ENCODE data around the gene CERCAM.
"Not testable (repeated sequence)": the region's sequence is repeated elsewhere in the genome, so short reads cannot be mapped to it uniquely, and the experiment has no call there.

The CERCAM gene

DNA sequence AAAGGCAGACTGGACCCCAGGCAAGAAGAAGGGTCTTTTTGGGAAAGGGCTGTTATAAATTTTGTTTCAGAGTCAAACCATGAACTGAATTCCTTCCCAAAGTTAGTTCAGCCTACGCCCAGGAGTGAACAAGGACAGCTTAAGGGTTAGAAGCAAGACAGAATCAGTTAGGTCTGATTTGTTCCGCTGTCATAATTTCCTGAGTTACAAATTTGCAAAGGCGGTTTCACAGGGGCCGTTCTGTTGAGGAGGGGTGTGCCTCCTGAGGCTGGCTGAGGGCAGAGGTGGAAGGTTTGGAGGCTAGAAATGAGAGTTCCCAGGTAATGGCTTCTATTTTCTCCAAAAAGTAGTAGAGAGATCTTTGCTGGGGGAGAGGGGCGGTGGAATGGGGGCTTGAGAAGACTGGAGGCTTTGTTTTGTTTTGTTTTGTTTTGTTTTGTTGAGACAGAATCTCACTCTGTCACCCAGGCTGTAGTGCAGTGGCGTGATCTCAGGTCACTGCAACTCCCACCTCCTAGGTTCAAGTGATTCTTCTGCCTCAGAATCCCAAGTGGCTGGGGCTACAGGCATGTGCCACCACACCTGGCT lies 4.1 kb upstream of the CERCAM start:
- Histone ChIP-seq H3K36me3 (ENCODE audit: low read depth) (no peaks in the 10 kb centered on the region), H3K4me3 (ENCODE audit: severe bottlenecking) (no peak overlapping the region), H3K27me3 (ENCODE audit: insufficient read depth, poor library complexity, severe bottlenecking) (no peaks in the 10 kb centered on the region), H3K27ac (ENCODE audit: poor library complexity, severe bottlenecking) (no peak overlapping the region), H3K9me3 (ENCODE audit: severe bottlenecking) (no peaks in the 10 kb centered on the region), H3K4me1 (ENCODE audit: insufficient read depth, poor library complexity, severe bottlenecking) (no peaks in the 10 kb centered on the region)
- DNase-seq (ENCODE audit: low spot score) (no peak), ATAC-seq (ENCODE audit: low read depth) (no peak)
- TF ChIP-seq, protein P1, sequence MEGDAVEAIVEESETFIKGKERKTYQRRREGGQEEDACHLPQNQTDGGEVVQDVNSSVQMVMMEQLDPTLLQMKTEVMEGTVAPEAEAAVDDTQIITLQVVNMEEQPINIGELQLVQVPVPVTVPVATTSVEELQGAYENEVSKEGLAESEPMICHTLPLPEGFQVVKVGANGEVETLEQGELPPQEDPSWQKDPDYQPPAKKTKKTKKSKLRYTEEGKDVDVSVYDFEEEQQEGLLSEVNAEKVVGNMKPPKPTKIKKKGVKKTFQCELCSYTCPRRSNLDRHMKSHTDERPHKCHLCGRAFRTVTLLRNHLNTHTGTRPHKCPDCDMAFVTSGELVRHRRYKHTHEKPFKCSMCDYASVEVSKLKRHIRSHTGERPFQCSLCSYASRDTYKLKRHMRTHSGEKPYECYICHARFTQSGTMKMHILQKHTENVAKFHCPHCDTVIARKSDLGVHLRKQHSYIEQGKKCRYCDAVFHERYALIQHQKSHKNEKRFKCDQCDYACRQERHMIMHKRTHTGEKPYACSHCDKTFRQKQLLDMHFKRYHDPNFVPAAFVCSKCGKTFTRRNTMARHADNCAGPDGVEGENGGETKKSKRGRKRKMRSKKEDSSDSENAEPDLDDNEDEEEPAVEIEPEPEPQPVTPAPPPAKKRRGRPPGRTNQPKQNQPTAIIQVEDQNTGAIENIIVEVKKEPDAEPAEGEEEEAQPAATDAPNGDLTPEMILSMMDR (IDR thresholded peaks at IDR 0.05; ENCODE audit: poor library complexity, severe bottlenecking): no peak

DNA sequence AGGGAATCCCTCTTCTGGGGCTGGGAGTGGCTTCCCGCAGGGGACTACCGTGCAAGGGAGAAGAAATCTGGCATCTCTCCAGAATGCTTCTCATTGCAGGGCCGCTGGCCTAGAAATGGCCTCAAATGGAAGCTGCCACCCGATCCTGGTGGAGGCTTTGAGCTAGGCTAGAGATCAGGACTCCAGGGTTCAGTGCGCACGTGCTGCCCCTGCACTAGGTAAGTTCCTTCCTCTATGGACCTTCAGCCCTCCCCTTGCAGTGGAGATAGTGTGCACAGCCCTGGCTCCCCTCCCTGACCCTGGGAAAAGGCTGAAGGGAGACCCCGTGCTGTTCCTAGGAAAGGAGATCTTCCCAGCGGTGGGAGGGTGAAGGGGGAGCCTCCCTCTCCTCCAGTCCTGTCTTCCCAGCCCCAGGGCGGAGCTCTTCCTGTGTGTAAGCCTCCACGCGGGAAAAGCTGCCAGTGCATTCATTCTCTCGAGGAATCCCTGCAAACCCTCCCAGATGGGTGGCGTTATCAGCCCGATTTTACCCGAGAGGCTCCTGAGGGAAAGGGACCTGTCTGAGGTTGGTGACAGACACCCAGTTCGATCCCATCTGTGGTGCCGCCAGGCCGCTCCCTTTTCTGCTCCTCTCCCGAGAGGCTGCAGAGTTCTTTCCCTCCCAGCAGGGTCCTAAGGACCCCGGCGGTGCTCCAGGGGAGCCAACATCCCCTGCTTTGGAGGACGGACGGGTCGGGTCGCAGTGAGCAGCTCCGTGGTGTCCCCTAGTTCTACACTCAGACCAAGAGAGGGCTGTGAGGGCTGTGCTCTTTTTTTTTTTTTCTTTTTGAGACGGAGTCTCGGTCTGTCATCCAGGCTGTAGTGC lies 1.4 kb upstream of the CERCAM start:
- Histone ChIP-seq H3K4me3 (ENCODE audit: severe bottlenecking) (no peak overlapping the region), H3K9me3 (ENCODE audit: severe bottlenecking) (no peaks in the 10 kb centered on the region), H3K27me3 (ENCODE audit: insufficient read depth, poor library complexity, severe bottlenecking) (no peaks in the 10 kb centered on the region), H3K4me1 (ENCODE audit: insufficient read depth, poor library complexity, severe bottlenecking) (no peaks in the 10 kb centered on the region), H3K27ac (ENCODE audit: poor library complexity, severe bottlenecking) (no peak overlapping the region), H3K36me3 (ENCODE audit: low read depth) (no peaks in the 10 kb centered on the region)
- no peak for ATAC-seq (ENCODE audit: low read depth)
- TF ChIP-seq, protein P1 (IDR thresholded peaks at IDR 0.05; ENCODE audit: poor library complexity, severe bottlenecking): no peak
- no peak for DNase-seq (ENCODE audit: low spot score)

DNA sequence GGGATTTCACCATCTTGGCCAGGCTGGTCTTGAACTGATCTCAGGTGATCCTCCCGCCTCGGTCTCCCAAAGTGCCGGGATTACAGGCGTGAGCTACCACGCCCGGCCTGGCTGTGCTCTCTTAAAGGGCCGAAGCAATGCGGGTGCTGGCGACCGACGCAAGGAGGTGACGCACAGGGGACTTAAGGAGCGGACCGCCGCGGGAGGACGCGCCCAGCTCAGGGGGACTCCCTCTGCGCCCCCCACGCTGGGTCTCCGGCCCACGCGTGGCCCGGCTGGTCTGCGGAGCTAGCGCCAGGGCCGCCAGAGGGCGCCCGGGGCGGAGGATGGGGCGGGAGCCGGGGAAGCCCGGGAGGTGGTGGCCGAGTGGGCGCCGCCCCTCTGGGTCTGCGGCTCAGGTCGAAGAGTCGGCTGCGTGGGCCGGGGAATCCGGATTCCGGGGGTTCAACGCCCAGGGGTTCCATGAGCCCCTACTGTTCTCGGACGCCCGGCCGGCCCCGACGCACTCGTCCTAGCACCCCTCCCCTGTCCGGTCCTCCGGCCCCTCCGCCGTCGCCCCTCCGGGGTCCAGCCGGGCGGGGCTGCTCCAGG lies 502 bp upstream of the CERCAM start:
- DNase-seq (ENCODE audit: low spot score): no peak
- TF ChIP-seq, protein P1 (IDR thresholded peaks at IDR 0.05; ENCODE audit: poor library complexity, severe bottlenecking): peak; percentile 94
- peak; percentile 78 for ATAC-seq (ENCODE audit: low read depth)

DNA sequence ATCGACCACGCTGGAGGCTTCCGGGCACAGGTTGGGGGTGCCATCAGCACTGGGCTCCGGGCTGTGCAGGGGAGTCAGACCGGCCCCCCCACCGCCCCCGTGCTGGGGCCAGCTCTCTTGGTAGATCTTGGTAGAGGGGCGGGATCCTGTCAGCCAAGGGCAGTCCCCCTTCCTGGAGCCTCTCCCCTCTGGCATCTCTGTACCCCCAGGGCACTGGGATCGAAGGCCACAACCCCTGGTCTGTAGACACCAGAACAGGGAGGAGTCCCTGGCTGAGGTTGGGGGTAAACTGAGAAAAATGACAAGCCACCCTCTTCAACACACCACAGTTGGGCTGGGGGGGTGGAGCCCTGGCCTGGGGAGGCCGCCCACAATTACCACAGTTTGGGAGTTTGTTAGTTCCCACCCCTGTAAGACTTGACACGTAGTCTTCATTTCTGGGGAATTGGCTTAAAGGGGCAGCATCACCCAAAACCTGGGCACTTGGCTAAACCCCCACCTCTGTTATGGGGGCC lies 882 bp downstream of the CERCAM start:
- DNase-seq (ENCODE audit: low spot score) (no peak), ATAC-seq (ENCODE audit: low read depth) (peak; percentile 5; the same call in 1 of the 3 replicates)
- Histone ChIP-seq H3K4me1 (ENCODE audit: insufficient read depth, poor library complexity, severe bottlenecking) (no peaks in the 10 kb centered on the region), H3K4me3 (ENCODE audit: severe bottlenecking) (peak overlapping the region; percentile 85), H3K9me3 (ENCODE audit: severe bottlenecking) (no peaks in the 10 kb centered on the region), H3K27me3 (ENCODE audit: insufficient read depth, poor library complexity, severe bottlenecking) (no peaks in the 10 kb centered on the region), H3K27ac (ENCODE audit: poor library complexity, severe bottlenecking) (peak overlapping the region; percentile 40), H3K36me3 (ENCODE audit: low read depth) (no peaks in the 10 kb centered on the region)
- TF ChIP-seq, protein P1 (IDR thresholded peaks at IDR 0.05; ENCODE audit: poor library complexity, severe bottlenecking): no peak

More for the DNA sequence above, 502 bp upstream of the CERCAM start:
- no peaks in the 10 kb centered on the region for H3K36me3 ChIP-seq (ENCODE audit: low read depth)
- H3K4me1 ChIP-seq (ENCODE audit: insufficient read depth, poor library complexity, severe bottlenecking): no peaks in the 10 kb centered on the region
- H3K9me3 ChIP-seq (ENCODE audit: severe bottlenecking): no peaks in the 10 kb centered on the region
- peak overlapping the region; percentile 40 for H3K27ac ChIP-seq (ENCODE audit: poor library complexity, severe bottlenecking)
- peak overlapping the region; percentile 85 for H3K4me3 ChIP-seq (ENCODE audit: severe bottlenecking)
- H3K27me3 ChIP-seq (ENCODE audit: insufficient read depth, poor library complexity, severe bottlenecking): no peaks in the 10 kb centered on the region

DNA sequence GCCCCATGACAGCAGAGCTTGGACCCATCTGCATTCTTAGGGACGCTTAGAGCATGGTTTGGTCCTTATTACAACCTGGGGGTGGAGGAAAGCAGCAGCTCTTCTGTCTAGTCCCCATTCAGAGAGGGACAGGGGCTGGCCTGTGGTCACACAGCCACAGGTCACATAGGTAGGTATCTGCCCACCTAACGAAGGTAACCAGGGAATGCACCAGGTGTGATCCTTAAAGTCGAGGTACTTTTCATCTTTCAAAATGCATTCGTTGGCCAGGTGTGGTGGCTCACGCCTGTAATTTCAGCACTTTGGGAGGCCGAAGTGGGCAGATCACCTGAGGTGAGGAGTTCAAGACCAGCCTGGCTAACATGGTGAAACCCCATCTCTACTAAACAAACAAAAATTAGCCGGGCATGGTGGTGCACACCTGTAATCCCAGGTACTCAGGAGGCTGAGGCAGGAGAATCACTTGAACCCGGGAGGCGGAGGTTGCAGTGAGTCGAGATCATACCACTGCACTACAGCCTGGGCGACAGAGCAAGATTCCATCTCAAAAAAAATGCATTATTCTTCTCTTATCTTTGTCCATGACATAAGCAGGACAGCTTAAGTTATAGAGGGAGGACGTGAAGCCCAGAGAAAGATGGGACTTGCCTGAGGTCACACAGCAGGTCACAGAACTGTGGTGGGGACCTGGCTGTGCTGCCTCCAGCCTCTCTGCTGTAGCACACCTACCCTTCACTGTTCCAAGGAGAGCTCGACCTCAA lies 1.5 kb downstream of the CERCAM start:
- H3K36me3 ChIP-seq (ENCODE audit: low read depth); H3K4me3 ChIP-seq (ENCODE audit: severe bottlenecking); H3K27ac ChIP-seq (ENCODE audit: poor library complexity, severe bottlenecking): not testable (repeated sequence)

More for the DNA sequence above, 1.5 kb downstream of the CERCAM start:
- not testable (repeated sequence) for H3K9me3 ChIP-seq (ENCODE audit: severe bottlenecking); ATAC-seq (ENCODE audit: low read depth); H3K27me3 ChIP-seq (ENCODE audit: insufficient read depth, poor library complexity, severe bottlenecking); H3K4me1 ChIP-seq (ENCODE audit: insufficient read depth, poor library complexity, severe bottlenecking); DNase-seq (ENCODE audit: low spot score)
